Endothelial cell of umbilical vein (primary cell): ENCODE data around the gene CALN1. TPM values are rescaled to one million over a fixed set of nuclear protein-coding genes. Genes with fewer than 3 reads are reported as not detected.

ENCODE experiments used
- BruUV-seq: library from RNA; stranded (reverse); fragments of 400-500 nt; replicated peaks from 2 replicates; lab custom pipeline; 2021; lab: Mats Ljungman, UMichigan
- CTCF ChIA-PET: fragments of 300-600, 350-600 bp; sonication (Branson Sonifier 250); formaldehyde crosslinking; loops from one replicate; lab custom pipeline; 2021; ENCODE audit warnings: antibody characterized with exemption, inconsistent platforms; lab: Charles Lee
- POLR2A ChIA-PET: fragments of 300-600, 350-600 bp; sonication (Branson Sonifier 250); formaldehyde crosslinking; loops from one replicate; lab custom pipeline; 2021; ENCODE audit warnings: antibody characterized with exemption, inconsistent platforms; lab: Charles Lee
- DNase-seq: peaks from one replicate; pipeline ENCODE4 v3.0.0-alpha.2; 2011; ENCODE audit warnings: low read depth, low spot score
- FAIRE-seq: peaks from 2 replicates; lab custom pipeline; 2011; peaks lifted over from hg19 to GRCh38; lab: Jason Lieb, UNC
- H2AFZ ChIP-seq: 2 replicates; pipeline ENCODE4 v1.6.0; 2012; ENCODE audit warnings: low read depth, low read length, control low read depth, inconsistent platforms
- H3K27ac ChIP-seq: 2 replicates; pipeline ENCODE4 v1.5.1; 2011; ENCODE audit warnings: low read depth, mild to moderate bottlenecking, control low read depth, low read length, moderate library complexity; ENCODE audit not compliant: insufficient read depth
- H3K27me3 ChIP-seq, 2 experiments: 2 replicates each; pipeline versions ENCODE4 v1.6.0 to v1.6.1; 2011; ENCODE audit warnings: low read length in 2 of 2, mixed read lengths in 1 of 2; ENCODE audit not compliant: control insufficient read depth in 2 of 2, insufficient read depth in 2 of 2
- H3K36me3 ChIP-seq, 2 experiments: 2 replicates in 1 of 2; 3 replicates in 1 of 2; pipeline ENCODE4 v1.5.1; 2011; ENCODE audit warnings: low read length in 2 of 2, mild to moderate bottlenecking in 1 of 2, moderate library complexity in 1 of 2; ENCODE audit not compliant: control insufficient read depth in 2 of 2, insufficient read depth in 2 of 2; ENCODE audit errors: extremely low read depth in 1 of 2
- H3K4me1 ChIP-seq: 3 replicates; pipeline ENCODE4 v1.5.1; 2011; ENCODE audit warnings: mild to moderate bottlenecking, low read length; ENCODE audit not compliant: control insufficient read depth, insufficient read depth; ENCODE audit errors: extremely low read depth
- H3K4me2 ChIP-seq: 2 replicates; pipeline ENCODE4 v1.6.1; 2011; ENCODE audit warnings: low read length, control low read depth, mixed read lengths; ENCODE audit not compliant: insufficient read depth
- H3K4me3 ChIP-seq, 3 experiments: fragments of 200-600 bp in 1 of 3; sonication (generic), shearing (Covaris generic) in 1 of 3; replicated peaks in 1 of 3; 2 replicates each; pipeline ENCODE4 v1.5.1; 2011 to 2016; ENCODE audit warnings: control low read depth in 3 of 3, low read length in 3 of 3, mild to moderate bottlenecking in 2 of 3, inconsistent platforms in 1 of 3, low read depth in 1 of 3, moderate library complexity in 1 of 3; ENCODE audit not compliant: insufficient read depth in 1 of 3
- H3K79me2 ChIP-seq: 2 replicates; pipeline ENCODE4 v1.6.0; 2012; ENCODE audit warnings: low read length, inconsistent platforms; ENCODE audit not compliant: control insufficient read depth, insufficient read depth
- H3K9ac ChIP-seq: replicated peaks from 2 replicates; pipeline ENCODE3; 2011; ENCODE audit warnings: low read length, control low read depth; ENCODE audit not compliant: insufficient read depth; ENCODE audit errors: extremely low read depth
- H3K9me1 ChIP-seq: replicated peaks from 3 replicates; pipeline ENCODE4 v1.6.0; 2011; ENCODE audit warnings: mild to moderate bottlenecking, low read length; ENCODE audit not compliant: control insufficient read depth, insufficient read depth; ENCODE audit errors: extremely low read depth
- H3K9me3 ChIP-seq: replicated peaks from 2 replicates; pipeline ENCODE4 v1.5.1; 2012; ENCODE audit warnings: low read length, inconsistent platforms; ENCODE audit not compliant: control insufficient read depth, insufficient read depth
- H4K20me1 ChIP-seq: replicated peaks from 2 replicates; pipeline ENCODE3; 2011; ENCODE audit warnings: mild to moderate bottlenecking, low read length; ENCODE audit not compliant: control insufficient read depth, insufficient read depth; ENCODE audit errors: extremely low read depth
- EZH2 ChIP-seq: IDR thresholded peaks from 2 replicates; pipeline ENCODE4 v1.6.1; 2012; ENCODE audit warnings: borderline replicate concordance, low read depth, mild to moderate bottlenecking, moderate library complexity, low read length, inconsistent platforms; ENCODE audit not compliant: severe bottlenecking
- FOS ChIP-seq: IDR thresholded peaks from 2 replicates; pipeline ENCODE4 v1.6.1; 2011; ENCODE audit warnings: mild to moderate bottlenecking, low read length, moderate library complexity, borderline replicate concordance; ENCODE audit not compliant: insufficient read depth
- GATA2 ChIP-seq: IDR thresholded peaks from 2 replicates; pipeline ENCODE4 v1.7.0; 2011; ENCODE audit warnings: low read depth, mild to moderate bottlenecking, moderate library complexity, mixed read lengths, low read length; ENCODE audit not compliant: insufficient read length, insufficient read depth
- JUN ChIP-seq: IDR thresholded peaks from 2 replicates; pipeline ENCODE4 v1.6.1; 2011; ENCODE audit warnings: borderline replicate concordance, low read depth; ENCODE audit not compliant: insufficient read length, insufficient read depth
- MYC ChIP-seq: IDR thresholded peaks from one replicate; pipeline ENCODE4 v1.6.1; 2011; ENCODE audit warnings: mild to moderate bottlenecking, low read depth, low read length
- POLR2A ChIP-seq: IDR thresholded peaks from 2 replicates; pipeline ENCODE4 v1.6.1; 2012; ENCODE audit warnings: low read depth, mild to moderate bottlenecking, control low read depth, low read length
- POLR2AphosphoS5 ChIP-seq: IDR thresholded peaks from 2 replicates; pipeline ENCODE4 v1.6.1; 2012; ENCODE audit warnings: low read depth, mild to moderate bottlenecking, control low read depth, low read length, moderate library complexity; ENCODE audit not compliant: insufficient read depth
- dilution Hi-C: fragments of 300-500 bp; cut with MboI; formaldehyde crosslinking; loops from one replicate; pipeline ENCODE4 v1.15.0; 2019; ENCODE audit warnings: low sequenced_read_pairs; ENCODE audit not compliant: extremely low pct_ligation_motif_present
- intact Hi-C: fragments of 100-400 bp; cut with micrococcal nuclease; formaldehyde crosslinking; loops from one replicate; pipeline ENCODE4 v1.10.0; 2022
- polyA plus RNA-seq, 4 experiments: library from polyadenylated mRNA; depleted of rRNA in 3 of 4; stranded (reverse) in 3 of 4; unstranded in 1 of 4; fragments of >200 nt; gene quantifications; 2 replicates each; pipeline versions ENCODE4 v1.2.1 to v1.2.3, GENCODE V29; 2011 to 2012; ENCODE audit warnings: missing spikeins in 1 of 4
- total RNA-seq: library from RNA; stranded (reverse); gene quantifications from 2 replicates; pipeline ENCODE4 v1.2.3, GENCODE V29; 2021
- TF ChIP-seq, protein P1 (sequence below): IDR thresholded peaks from 2 replicates; pipeline ENCODE4 v1.6.1; 2011; ENCODE audit not compliant: insufficient read depth, insufficient read length
- TF ChIP-seq, protein P2 (sequence below), 2 donors: IDR thresholded peaks; 1 replicate in 1 of 2; 2 replicates in 1 of 2; pipeline ENCODE4 v1.5.1; 2011; ENCODE audit warnings: low read length in 2 of 2, mild to moderate bottlenecking in 2 of 2, moderate library complexity in 2 of 2, control low read depth in 1 of 2, inconsistent platforms in 1 of 2, low read depth in 1 of 2; ENCODE audit not compliant: insufficient read depth in 1 of 2; ENCODE audit errors: extremely low read depth in 1 of 2

CALN1 gene
- total and polyA plus RNA-seq, 2 donors (not counting 3 experiments of a cell fraction or from before 2014, with no cell fraction given): not detected

DNA sequence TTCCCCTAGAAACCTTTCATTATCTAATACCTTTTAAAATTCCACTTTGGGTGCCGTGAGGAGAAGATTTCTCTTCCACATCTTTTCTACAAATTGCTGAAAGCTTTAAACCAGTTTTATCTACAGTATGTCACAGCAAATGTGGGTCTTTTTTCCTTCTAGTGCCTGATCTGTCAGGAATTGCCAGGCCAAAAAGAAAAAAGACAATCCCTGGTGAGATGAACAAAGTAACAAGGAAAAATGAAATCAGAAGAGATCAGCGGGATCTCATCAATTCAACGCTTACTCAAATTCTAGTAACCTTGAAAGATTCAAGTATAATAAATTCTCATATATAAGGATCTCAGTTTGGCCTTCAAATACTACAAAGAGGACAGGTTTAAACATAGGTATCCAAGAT is 449.5 kb downstream of the CALN1 start:
- CTCF ChIA-PET: no interaction called here
- BruUV-seq: no TSS peak
- H3K4me2 ChIP-seq: no peak overlapping the region

More for the DNA sequence above, 449.5 kb downstream of the CALN1 start:
- Histone ChIP-seq H3K9me1 (no peaks in the 10 kb centered on the region), H3K9me3 (peaks cover 2% of the 10 kb centered on the region), H3K36me3 (no peaks in the 10 kb centered on the region), H3K4me1 (no peaks in the 10 kb centered on the region), H3K9ac (no peak overlapping the region), H4K20me1 (no peaks in the 10 kb centered on the region), H3K79me2 (no peaks in the 10 kb centered on the region), H3K27me3 (no peaks in the 10 kb centered on the region), H2AFZ (no peak overlapping the region), H3K27ac (no peak overlapping the region), H3K4me3 (no peak overlapping the region)
- intact Hi-C loops (no loop called here), dilution Hi-C loops (no loop called here)
- no peak for DNase-seq
- POLR2A ChIA-PET: no interaction called here
- no peak for TF ChIP-seq GATA2
- no peak for TF ChIP-seq MYC
- no peak for TF ChIP-seq FOS
- no peak for TF ChIP-seq POLR2AphosphoS5
- no peak for TF ChIP-seq POLR2A
- TF ChIP-seq, protein P1, sequence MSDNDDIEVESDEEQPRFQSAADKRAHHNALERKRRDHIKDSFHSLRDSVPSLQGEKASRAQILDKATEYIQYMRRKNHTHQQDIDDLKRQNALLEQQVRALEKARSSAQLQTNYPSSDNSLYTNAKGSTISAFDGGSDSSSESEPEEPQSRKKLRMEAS: no peak
- TF ChIP-seq, protein P2, sequence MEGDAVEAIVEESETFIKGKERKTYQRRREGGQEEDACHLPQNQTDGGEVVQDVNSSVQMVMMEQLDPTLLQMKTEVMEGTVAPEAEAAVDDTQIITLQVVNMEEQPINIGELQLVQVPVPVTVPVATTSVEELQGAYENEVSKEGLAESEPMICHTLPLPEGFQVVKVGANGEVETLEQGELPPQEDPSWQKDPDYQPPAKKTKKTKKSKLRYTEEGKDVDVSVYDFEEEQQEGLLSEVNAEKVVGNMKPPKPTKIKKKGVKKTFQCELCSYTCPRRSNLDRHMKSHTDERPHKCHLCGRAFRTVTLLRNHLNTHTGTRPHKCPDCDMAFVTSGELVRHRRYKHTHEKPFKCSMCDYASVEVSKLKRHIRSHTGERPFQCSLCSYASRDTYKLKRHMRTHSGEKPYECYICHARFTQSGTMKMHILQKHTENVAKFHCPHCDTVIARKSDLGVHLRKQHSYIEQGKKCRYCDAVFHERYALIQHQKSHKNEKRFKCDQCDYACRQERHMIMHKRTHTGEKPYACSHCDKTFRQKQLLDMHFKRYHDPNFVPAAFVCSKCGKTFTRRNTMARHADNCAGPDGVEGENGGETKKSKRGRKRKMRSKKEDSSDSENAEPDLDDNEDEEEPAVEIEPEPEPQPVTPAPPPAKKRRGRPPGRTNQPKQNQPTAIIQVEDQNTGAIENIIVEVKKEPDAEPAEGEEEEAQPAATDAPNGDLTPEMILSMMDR (IDR thresholded peaks at IDR 0.05; ENCODE audit: extremely low read depth in 1 of 2, insufficient read depth in 1 of 2, low read depth in 1 of 2, low read length in 2 of 2): no peak
- no peak for TF ChIP-seq EZH2
- TF ChIP-seq JUN: no peak
- no peak for FAIRE-seq
